Fibroblast of the aortic adventitia (primary cell): ENCODE data around the gene KLRF1. TPM values are rescaled to one million over a fixed set of nuclear protein-coding genes. Genes with fewer than 3 reads are reported as not detected.
"Not testable (repeated sequence)": the region's sequence is repeated elsewhere in the genome, so short reads cannot be mapped to it uniquely, and the experiment has no call there.

Experiments
- DNase-seq: peaks from one replicate; pipeline ENCODE4 v3.0.0-alpha.2; 2010; ENCODE audit warnings: low read depth
- H3K4me3 ChIP-seq: 2 replicates; pipeline ENCODE4 v1.5.1; 2011; ENCODE audit warnings: low read depth, mild to moderate bottlenecking, control low read depth, low read length, moderate library complexity
- CTCF ChIP-seq: IDR thresholded peaks from 2 replicates; pipeline ENCODE4 v1.5.1; 2011; ENCODE audit warnings: mild to moderate bottlenecking, low read length, control low read depth, inconsistent platforms; ENCODE audit not compliant: insufficient read depth
- total RNA-seq: library from RNA; depleted of rRNA; stranded (reverse); fragments of >200 nt; gene quantifications from 2 replicates; pipeline ENCODE4 v1.2.3, GENCODE V29; 2012; ENCODE audit warnings: low replicate concordance

Gene KLRF1
- total RNA-seq, 1 donor = not detected

DNA sequence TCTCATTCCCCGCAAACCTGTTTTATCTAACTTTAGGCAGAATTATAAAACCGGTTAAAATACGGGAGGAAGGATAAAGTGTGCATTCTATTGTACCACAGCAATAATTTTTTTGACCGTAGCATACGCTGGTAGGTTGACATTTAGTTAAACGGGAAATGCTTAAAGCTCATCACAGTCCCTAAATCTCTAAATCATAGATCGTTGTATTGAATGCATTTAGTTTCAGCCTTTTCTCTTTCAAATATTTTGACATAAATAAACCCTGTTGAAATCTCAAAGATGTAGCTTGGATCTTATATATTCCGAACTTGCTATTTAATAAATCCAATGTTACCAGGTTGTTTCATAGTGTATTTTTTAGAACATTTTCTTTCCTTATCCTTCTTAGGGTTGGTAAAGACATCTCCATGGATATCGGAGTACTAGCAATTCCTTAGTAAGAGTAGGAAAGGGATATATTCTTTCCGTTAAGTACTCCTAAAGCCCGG lies 41.1 kb downstream of the KLRF1 start:
- TF ChIP-seq CTCF = no peak
- peak overlapping the region; percentile 25 for H3K4me3 ChIP-seq
- peak; percentile 7 for DNase-seq

GRCh38 chr12:9868951-9869306 lies 41.6 kb downstream of the KLRF1 start:
- TF ChIP-seq CTCF = no peak
- DNase-seq = no peak
- peak overlapping the region; percentile 56 for H3K4me3 ChIP-seq

DNA sequence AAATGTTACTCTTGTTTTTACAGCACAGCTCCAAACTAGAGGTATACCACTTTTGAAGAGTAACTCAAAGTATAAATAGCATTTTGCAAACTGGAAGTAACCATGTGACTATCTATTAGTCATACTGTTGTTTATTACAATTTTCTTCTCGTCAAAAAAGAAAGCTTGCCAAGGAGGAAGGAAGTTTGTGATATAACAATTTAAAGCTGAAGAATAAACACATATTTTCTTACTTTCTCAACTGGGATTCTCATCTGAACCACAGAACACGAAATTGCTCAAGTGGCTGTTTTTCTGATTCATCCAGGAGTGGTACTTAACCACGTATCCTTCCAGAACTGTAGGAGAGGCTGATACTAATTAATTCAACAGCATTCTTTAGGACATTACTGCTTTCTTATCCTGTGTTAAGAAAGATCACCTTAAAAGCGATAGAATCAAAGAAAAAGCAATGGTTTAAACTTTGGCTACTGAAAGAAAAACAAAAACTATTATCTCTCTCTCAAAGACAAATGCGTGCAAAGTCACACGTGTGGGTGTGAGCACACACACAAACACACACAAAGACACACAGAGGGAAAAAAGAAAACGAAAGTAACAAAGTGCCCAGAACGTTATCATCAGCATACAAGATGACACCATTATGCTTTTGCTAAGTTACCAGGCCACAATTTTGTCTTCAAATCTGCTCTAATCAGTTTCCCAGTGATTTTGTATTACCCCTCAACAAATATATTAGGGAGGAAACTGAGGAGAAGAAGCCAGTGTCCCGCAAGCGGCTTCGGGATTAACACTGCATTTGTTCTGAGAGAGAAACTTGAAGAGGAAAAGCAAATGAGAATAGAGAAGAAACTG lies 42.3 kb downstream of the KLRF1 start, which contains the start of gene CLEC2B:
Gene CLEC2B (minus strand): TSS at position 48 of the 855 bp plus-strand sequence.
- DNase-seq = peak; percentile 80
- TF ChIP-seq CTCF = no peak
- H3K4me3 ChIP-seq = peak within 1 kb of the TSS; percentile 56

- DNase-seq = peak; percentile 8
- TF ChIP-seq CTCF = no peak
- H3K4me3 ChIP-seq = no peak overlapping the region
Observed at GRCh38 chr12:9870286-9870866, 43.1 kb downstream of the KLRF1 start.

GRCh38 chr12:9872162-9872561 lies 44.9 kb downstream of the KLRF1 start:
- no peak overlapping the region for H3K4me3 ChIP-seq
- DNase-seq = no peak
- no peak for TF ChIP-seq CTCF

DNA sequence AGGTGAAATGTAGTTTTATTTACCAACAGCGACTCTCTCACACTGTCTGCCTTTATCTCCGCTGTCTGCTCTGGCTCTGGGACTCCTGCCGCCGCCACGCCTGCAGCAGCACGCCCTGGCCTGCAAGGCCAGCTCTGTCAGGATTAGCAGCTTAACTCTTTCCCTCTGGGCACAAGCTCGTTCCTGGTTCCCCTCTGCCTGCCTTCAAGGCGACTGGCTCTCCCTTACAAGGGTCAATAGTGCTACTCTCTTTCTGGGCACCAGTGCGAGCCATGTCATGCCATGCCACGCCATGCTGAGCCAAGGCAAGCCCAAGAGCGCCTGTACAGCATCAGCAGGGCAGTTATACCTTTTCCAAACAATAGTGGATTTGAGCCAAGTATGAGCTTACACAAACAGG lies 45.5 kb downstream of the KLRF1 start:
- no peak overlapping the region for H3K4me3 ChIP-seq
- no peak for TF ChIP-seq CTCF
- no peak for DNase-seq

GRCh38 chr12:9876120-9876519 lies 48.8 kb downstream of the KLRF1 start:
- not testable (repeated sequence) for DNase-seq

More at GRCh38 chr12:9876120-9876519, 48.8 kb downstream of the KLRF1 start:
- H3K4me3 ChIP-seq = not testable (repeated sequence)
